Parathyroid adenoma (tissue), 2 donors: Measurements from ENCODE around the gene GABRG3.

Experiments used
- H2AFZ ChIP-seq: fragments of 300-600 bp; sonication (generic); one replicate; pipeline ENCODE4 v1.7.0; 2017; ENCODE audit warnings: antibody characterized with exemption, mild to moderate bottlenecking
- H3K27ac ChIP-seq: fragments of 300-600 bp; sonication (generic); one replicate; pipeline ENCODE4 v1.7.0; 2017
- H3K27me3 ChIP-seq: fragments of 300-600 bp; sonication (generic); one replicate; pipeline ENCODE4 v1.7.0; 2017; ENCODE audit warnings: low read length; ENCODE audit not compliant: control insufficient read depth, insufficient read depth
- H3K36me3 ChIP-seq: fragments of 300-600 bp; sonication (generic); one replicate; pipeline ENCODE4 v1.7.0; 2017; ENCODE audit warnings: low read length; ENCODE audit not compliant: control insufficient read depth, insufficient read depth
- H3K4me1 ChIP-seq: fragments of 300-600 bp; sonication (generic); one replicate; pipeline ENCODE4 v1.7.0; 2017; ENCODE audit warnings: control low read depth
- H3K4me2 ChIP-seq: fragments of 300-600 bp; sonication (generic); one replicate; pipeline ENCODE4 v1.7.0; 2017; ENCODE audit warnings: low read length
- H3K4me3 ChIP-seq: fragments of 300-600 bp; sonication (generic); one replicate; pipeline ENCODE4 v1.7.0; 2017; ENCODE audit warnings: low read depth, low read length
- H3K79me2 ChIP-seq: fragments of 300-600 bp; sonication (generic); one replicate; pipeline ENCODE4 v1.7.0; 2017; ENCODE audit warnings: control low read depth
- H3K9ac ChIP-seq: fragments of 300-600 bp; sonication (generic); one replicate; pipeline ENCODE4 v1.7.0; 2017; ENCODE audit warnings: mild to moderate bottlenecking
- H3K9me3 ChIP-seq: fragments of 300-600 bp; sonication (generic); one replicate; pipeline ENCODE4 v1.7.0; 2017; ENCODE audit warnings: low read length; ENCODE audit not compliant: control insufficient read depth
- CTCF ChIP-seq: fragments of 300-600 bp; sonication (generic); IDR thresholded peaks from one replicate; pipeline ENCODE4 v1.7.0; 2017; ENCODE audit warnings: antibody characterized with exemption, mild to moderate bottlenecking
- donor health status: primary hyperparathyroidism.

GABRG3 gene

GRCh38 chr15:27273506-27273905 is 302.5 kb downstream of the GABRG3 start:
- Histone ChIP-seq H3K4me1 (no peaks in the 10 kb centered on the region), H2AFZ (no peak overlapping the region), H3K79me2 (no peaks in the 10 kb centered on the region), H3K9me3 (no peaks in the 10 kb centered on the region), H3K4me2 (no peak overlapping the region), H3K27ac (no peak overlapping the region), H3K36me3 (no peaks in the 10 kb centered on the region), H3K9ac (no peak overlapping the region), H3K4me3 (no peak overlapping the region), H3K27me3 (no peaks in the 10 kb centered on the region)
- TF ChIP-seq CTCF = no peak

DNA sequence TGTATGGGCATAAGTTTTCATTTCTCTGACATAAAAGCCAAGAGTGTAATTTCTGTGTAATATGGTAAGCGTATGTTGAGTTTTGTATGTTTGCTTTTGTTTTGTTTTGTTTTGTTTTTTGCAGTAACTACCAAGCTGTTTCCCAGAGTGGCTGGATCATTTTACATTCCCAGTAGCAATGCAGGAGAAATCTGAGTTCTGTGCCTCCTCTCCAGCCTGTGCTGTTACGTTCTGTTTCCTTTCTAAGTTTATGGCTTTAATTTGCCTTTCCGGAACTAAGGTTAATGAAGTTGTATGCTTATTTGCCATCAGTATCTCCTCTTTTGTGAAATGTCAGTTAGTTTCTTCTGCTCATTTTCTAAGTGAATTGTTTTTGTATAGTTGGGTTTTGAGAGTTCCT is 307.8 kb downstream of the GABRG3 start:
- Histone ChIP-seq H3K79me2 (no peaks in the 10 kb centered on the region), H3K27ac (no peak overlapping the region), H3K27me3 (no peaks in the 10 kb centered on the region), H3K9me3 (no peaks in the 10 kb centered on the region), H3K9ac (no peak overlapping the region), H3K4me1 (no peaks in the 10 kb centered on the region), H3K4me2 (no peak overlapping the region), H2AFZ (no peak overlapping the region), H3K4me3 (no peak overlapping the region), H3K36me3 (no peaks in the 10 kb centered on the region)
- no peak for TF ChIP-seq CTCF

- Histone ChIP-seq H3K27me3 (no peaks in the 10 kb centered on the region), H3K36me3 (no peaks in the 10 kb centered on the region), H3K79me2 (no peaks in the 10 kb centered on the region), H3K9ac (no peak overlapping the region), H3K9me3 (no peaks in the 10 kb centered on the region), H3K4me1 (no peaks in the 10 kb centered on the region), H3K4me3 (no peak overlapping the region), H2AFZ (no peak overlapping the region), H3K27ac (no peak overlapping the region), H3K4me2 (no peak overlapping the region)
- no peak for TF ChIP-seq CTCF
Measured at GRCh38 chr15:27292641-27293040, 321.7 kb downstream of the GABRG3 start.

DNA sequence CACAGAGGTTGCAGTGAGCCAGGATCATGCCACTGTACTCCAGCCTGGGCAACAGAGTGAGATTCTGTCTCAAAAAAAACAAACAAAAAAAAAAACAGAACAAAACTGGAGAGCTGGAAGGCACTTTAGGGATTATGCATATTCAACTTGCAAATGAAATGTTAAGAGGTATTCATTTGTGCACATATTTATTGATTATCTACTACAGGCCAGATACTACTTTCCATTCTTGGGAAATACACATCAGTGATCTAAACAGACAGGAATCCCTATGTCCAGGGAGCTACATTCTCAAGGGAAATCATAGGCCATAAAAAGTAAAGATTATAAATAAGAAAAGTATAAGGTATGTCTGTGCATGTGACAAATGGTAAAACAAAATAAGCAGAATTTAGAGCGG is 322.6 kb downstream of the GABRG3 start:
- Histone ChIP-seq H2AFZ (no peak overlapping the region), H3K9me3 (no peaks in the 10 kb centered on the region), H3K4me2 (no peak overlapping the region), H3K4me1 (no peaks in the 10 kb centered on the region), H3K27me3 (no peaks in the 10 kb centered on the region), H3K9ac (no peak overlapping the region), H3K27ac (no peak overlapping the region), H3K79me2 (no peaks in the 10 kb centered on the region), H3K36me3 (no peaks in the 10 kb centered on the region), H3K4me3 (no peak overlapping the region)
- TF ChIP-seq CTCF = no peak

DNA sequence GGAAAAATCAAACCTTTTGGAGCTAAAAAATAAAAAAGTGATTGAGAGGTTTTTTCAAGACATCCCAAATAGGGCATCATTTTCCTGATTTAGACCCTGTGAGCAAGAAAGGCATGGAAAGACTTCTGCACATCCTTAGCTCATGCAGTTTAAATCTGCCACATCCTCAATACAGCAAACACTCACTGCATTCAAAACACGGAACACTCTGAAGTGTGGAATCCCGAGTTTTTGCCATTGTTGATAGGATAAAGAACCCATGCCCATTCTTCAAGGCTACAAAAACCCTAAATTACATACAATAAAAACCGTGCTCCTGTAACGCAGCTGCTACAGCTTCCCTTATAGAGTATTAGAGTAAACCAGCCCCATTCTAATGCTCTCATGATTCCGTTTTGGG is 346.8 kb downstream of the GABRG3 start:
- H3K36me3 ChIP-seq = no peaks in the 10 kb centered on the region
- no peak overlapping the region for H3K27ac ChIP-seq
- no peaks in the 10 kb centered on the region for H3K4me1 ChIP-seq
- no peak for TF ChIP-seq CTCF
- H3K9ac ChIP-seq = no peak overlapping the region
- no peak overlapping the region for H3K4me2 ChIP-seq
- H3K27me3 ChIP-seq = no peaks in the 10 kb centered on the region
- H2AFZ ChIP-seq = no peak overlapping the region
- H3K4me3 ChIP-seq = no peak overlapping the region
- no peaks in the 10 kb centered on the region for H3K79me2 ChIP-seq
- H3K9me3 ChIP-seq = no peaks in the 10 kb centered on the region
